Tibial nerve (tissue), 4 donors: ENCODE results near the gene DDX1. TPM values are rescaled to one million over a fixed set of nuclear protein-coding genes. Genes with fewer than 3 reads are reported as not detected.

Experiments
- DNase-seq, 2 donors: peaks; one replicate each; pipeline ENCODE4 v3.0.0-alpha.2; 2019; ENCODE audit warnings: low spot score in 2 of 2
- H3K27ac ChIP-seq, 4 donors: fragments of 200-600 bp; sonication (generic) in 3 of 4; one replicate each; pipeline ENCODE4 v1.5.1; 2017 to 2019; ENCODE audit warnings: mild to moderate bottlenecking in 1 of 4
- H3K27me3 ChIP-seq, 2 donors: fragments of 200-600 bp; sonication (generic) in 1 of 2; one replicate each; pipeline versions ENCODE4 v1.5.1 to v1.6.0; 2017 to 2019
- H3K36me3 ChIP-seq, 3 donors: fragments of 200-600 bp; sonication (generic); one replicate each; pipeline ENCODE4 v1.5.1; 2018 to 2019
- H3K4me1 ChIP-seq, 4 donors: fragments of 200-600 bp; sonication (generic) in 3 of 4; one replicate each; pipeline ENCODE4 v1.5.1; 2017 to 2019
- H3K4me3 ChIP-seq, 4 donors: fragments of 200-600 bp; sonication (generic) in 3 of 4; one replicate each; pipeline ENCODE4 v1.5.1; 2017 to 2019; ENCODE audit warnings: mild to moderate bottlenecking in 1 of 4, moderate library complexity in 1 of 4
- H3K9me3 ChIP-seq, 4 donors: fragments of 200-600 bp; sonication (generic) in 3 of 4; one replicate each; pipeline ENCODE4 v1.5.1; 2017 to 2019
- EP300 ChIP-seq, 2 donors: sonication (generic); formaldehyde crosslinking; IDR thresholded peaks; one replicate each; pipeline ENCODE4 v1.6.1; 2017; ENCODE audit warnings: antibody characterized with exemption in 2 of 2, mild to moderate bottlenecking in 1 of 2
- POLR2A ChIP-seq, 2 donors: fragments of 450-650 bp; IDR thresholded peaks; one replicate each; pipeline ENCODE4 v1.6.1; 2017; ENCODE audit warnings: antibody characterized with exemption in 2 of 2, mild to moderate bottlenecking in 2 of 2, moderate library complexity in 2 of 2
- whole genome bisulfite sequencing, 2 donors: methylation state at CpG; one replicate each; pipeline ENCODE4 v1.1.5; 2018; 5-methylcytosine and 5-hydroxymethylcytosine counted together
- total RNA-seq, 4 donors: library from RNA; depleted of rRNA; stranded (reverse); fragments of >200 nt; gene quantifications; one replicate each; pipeline ENCODE4 v1.1.0, GENCODE V29; 2016
- TF ChIP-seq, protein P1 (sequence below), 5 experiments: fragments of 200-600 bp in 3 of 5; fragments of 450-650 bp in 2 of 5; sonication (generic) in 3 of 5; IDR thresholded peaks; one replicate each; pipeline ENCODE4 v1.5.1; 2016 to 2019; ENCODE audit warnings: antibody characterized with exemption in 5 of 5, mild to moderate bottlenecking in 3 of 5, moderate library complexity in 2 of 5

Gene DDX1
- total RNA-seq, 4 donors from 2014 or later: 54.9 to 64.7 (median 57.3) TPM

- TF ChIP-seq, protein P1, sequence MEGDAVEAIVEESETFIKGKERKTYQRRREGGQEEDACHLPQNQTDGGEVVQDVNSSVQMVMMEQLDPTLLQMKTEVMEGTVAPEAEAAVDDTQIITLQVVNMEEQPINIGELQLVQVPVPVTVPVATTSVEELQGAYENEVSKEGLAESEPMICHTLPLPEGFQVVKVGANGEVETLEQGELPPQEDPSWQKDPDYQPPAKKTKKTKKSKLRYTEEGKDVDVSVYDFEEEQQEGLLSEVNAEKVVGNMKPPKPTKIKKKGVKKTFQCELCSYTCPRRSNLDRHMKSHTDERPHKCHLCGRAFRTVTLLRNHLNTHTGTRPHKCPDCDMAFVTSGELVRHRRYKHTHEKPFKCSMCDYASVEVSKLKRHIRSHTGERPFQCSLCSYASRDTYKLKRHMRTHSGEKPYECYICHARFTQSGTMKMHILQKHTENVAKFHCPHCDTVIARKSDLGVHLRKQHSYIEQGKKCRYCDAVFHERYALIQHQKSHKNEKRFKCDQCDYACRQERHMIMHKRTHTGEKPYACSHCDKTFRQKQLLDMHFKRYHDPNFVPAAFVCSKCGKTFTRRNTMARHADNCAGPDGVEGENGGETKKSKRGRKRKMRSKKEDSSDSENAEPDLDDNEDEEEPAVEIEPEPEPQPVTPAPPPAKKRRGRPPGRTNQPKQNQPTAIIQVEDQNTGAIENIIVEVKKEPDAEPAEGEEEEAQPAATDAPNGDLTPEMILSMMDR (IDR thresholded peaks at IDR 0.05): no peak
- TF ChIP-seq EP300 (IDR thresholded peaks at IDR 0.05): no peak
- no peak for TF ChIP-seq POLR2A (IDR thresholded peaks at IDR 0.05)
- WGBS, 2 donors: 72 to 84% methylated on average over 4 of the region's 4 CpGs
- Histone ChIP-seq H3K27ac (peak overlapping the region in 1 of 4 donors; percentile 14), H3K4me1 (peaks cover 0 to 6% (median 0%) of the 10 kb centered on the region in 4 donors), H3K4me3 (no peak overlapping the region), H3K27me3 (no peaks in the 10 kb centered on the region), H3K9me3 (no peaks in the 10 kb centered on the region), H3K36me3 (peaks cover 0 to 86% (median 0%) of the 10 kb centered on the region in 3 donors)
- no peak for DNase-seq
Observed at GRCh38 chr2:15630121-15630977, 38.7 kb downstream of the DDX1 start.

- 84 to 90% methylated on average over 7 of the region's 7 CpGs for WGBS, 2 donors
- Histone ChIP-seq H3K9me3 (no peaks in the 10 kb centered on the region), H3K36me3 (peaks cover 0 to 81% (median 0%) of the 10 kb centered on the region in 3 donors), H3K27ac (peak overlapping the region in 1 of 4 donors; percentile 14), H3K4me3 (no peak overlapping the region), H3K27me3 (no peaks in the 10 kb centered on the region), H3K4me1 (peaks cover 0 to 8% (median 0%) of the 10 kb centered on the region in 4 donors)
- no peak for DNase-seq
- TF ChIP-seq POLR2A (IDR thresholded peaks at IDR 0.05): no peak
- TF ChIP-seq, protein P1 (IDR thresholded peaks at IDR 0.05): no peak
- TF ChIP-seq EP300 (IDR thresholded peaks at IDR 0.05): no peak
Observed at GRCh38 chr2:15630978-15631719, 39.5 kb downstream of the DDX1 start.

DNA sequence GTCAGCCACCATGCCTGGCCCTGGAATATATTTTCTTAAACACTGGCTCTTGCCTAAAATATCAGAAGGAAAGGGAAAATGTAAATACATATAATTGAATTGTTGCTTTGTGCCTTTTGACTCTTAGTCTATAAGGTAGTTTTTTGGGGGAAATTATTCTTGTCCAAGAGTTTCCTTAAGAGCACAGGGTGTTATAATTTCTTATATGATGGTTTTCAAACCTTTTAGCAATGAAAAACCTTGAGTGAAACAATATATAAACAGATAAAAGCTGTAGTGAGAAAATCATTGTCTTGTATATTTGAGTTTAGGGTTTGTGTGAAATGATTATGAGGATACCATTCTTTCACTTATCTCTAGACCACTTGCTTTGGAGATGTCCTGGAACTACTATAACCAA, 40.2 kb downstream of the DDX1 start:
- H3K27ac ChIP-seq: no peak overlapping the region
- H3K9me3 ChIP-seq: no peaks in the 10 kb centered on the region
- H3K36me3 ChIP-seq: peaks cover 0 to 74% (median 0%) of the 10 kb centered on the region in 3 donors
- peaks cover 0 to 10% (median 0%) of the 10 kb centered on the region in 4 donors for H3K4me1 ChIP-seq
- TF ChIP-seq, protein P1 (IDR thresholded peaks at IDR 0.05): no peak
- TF ChIP-seq EP300 (IDR thresholded peaks at IDR 0.05): no peak
- no peak for TF ChIP-seq POLR2A (IDR thresholded peaks at IDR 0.05)
- H3K4me3 ChIP-seq: no peak overlapping the region
- DNase-seq: no peak
- no peaks in the 10 kb centered on the region for H3K27me3 ChIP-seq

GRCh38 chr2:15633043-15633970, 41.6 kb downstream of the DDX1 start:
- no peak for TF ChIP-seq EP300 (IDR thresholded peaks at IDR 0.05)
- no peak for TF ChIP-seq POLR2A (IDR thresholded peaks at IDR 0.05)
- TF ChIP-seq, protein P1 (IDR thresholded peaks at IDR 0.05): no peak
- WGBS, 2 donors: 79 to 82% methylated on average over 4 of the region's 4 CpGs
- Histone ChIP-seq H3K27me3 (no peaks in the 10 kb centered on the region), H3K4me3 (no peak overlapping the region), H3K9me3 (no peaks in the 10 kb centered on the region), H3K4me1 (peaks cover 0 to 22% (median 2%) of the 10 kb centered on the region in 4 donors), H3K27ac (no peak overlapping the region), H3K36me3 (peaks cover 0 to 60% (median 0%) of the 10 kb centered on the region in 3 donors)
- DNase-seq: no peak
